Lung (tissue), 12 donors: ENCODE results near the gene EXOC4. TPM values are rescaled to one million over a fixed set of nuclear protein-coding genes. Genes with fewer than 3 reads are reported as not detected.

Source experiments
- ATAC-seq: fragments of 200-7000 bp; cut with Tn5 transposase; one replicate; pipeline ENCODE4 v1.9.1; 2020; ENCODE audit warnings: moderate number of reproducible peaks; ENCODE audit not compliant: insufficient read depth, low FRiP score
- DNase-seq, 3 donors: peaks; one replicate each; pipeline ENCODE4 v3.0.0-alpha.2; 2013 to 2017
- H3K27ac ChIP-seq, 2 donors: one replicate each; pipeline ENCODE4 v1.5.1; 2013; ENCODE audit warnings: mild to moderate bottlenecking in 2 of 2, moderate library complexity in 2 of 2, control low read depth in 1 of 2, inconsistent platforms in 1 of 2, low read depth in 1 of 2, low read length in 1 of 2
- H3K27me3 ChIP-seq, 3 donors: one replicate each; pipeline ENCODE4 v1.5.1; 2013; ENCODE audit warnings: low read length in 2 of 3; ENCODE audit not compliant: control insufficient read depth in 3 of 3, insufficient read depth in 3 of 3
- H3K36me3 ChIP-seq, 4 donors: one replicate each; pipeline ENCODE4 v1.5.1; 2013; ENCODE audit warnings: low read length in 4 of 4, mild to moderate bottlenecking in 1 of 4, moderate library complexity in 1 of 4; ENCODE audit not compliant: control insufficient read depth in 4 of 4, insufficient read depth in 4 of 4
- H3K4me1 ChIP-seq, 5 donors: one replicate each; pipeline ENCODE4 v1.5.1; 2013; ENCODE audit warnings: low read length in 5 of 5, mild to moderate bottlenecking in 2 of 5, moderate library complexity in 1 of 5; ENCODE audit not compliant: control insufficient read depth in 5 of 5, insufficient read depth in 5 of 5
- H3K4me3 ChIP-seq: one replicate; pipeline ENCODE4 v1.5.1; 2013; ENCODE audit warnings: mild to moderate bottlenecking, control low read depth, moderate library complexity
- H3K9ac ChIP-seq, 2 donors: one replicate each; pipeline ENCODE4 v1.5.1; 2013; ENCODE audit warnings: low read length in 2 of 2, control low read depth in 1 of 2; ENCODE audit not compliant: insufficient read depth in 1 of 2
- H3K9me3 ChIP-seq, 4 donors: one replicate each; pipeline ENCODE4 v1.5.1; 2013; ENCODE audit warnings: low read length in 3 of 4, mild to moderate bottlenecking in 1 of 4, moderate library complexity in 1 of 4; ENCODE audit not compliant: control insufficient read depth in 4 of 4, insufficient read depth in 3 of 4
- WGBS, 2 donors: extraction: QIAGEN DNeasy Blood & Tissue Kit; methylation state at CpG; one replicate each; pipeline ENCODE4 v1.1.7; 2013; 5-methylcytosine and 5-hydroxymethylcytosine counted together
- polyA plus RNA-seq, 2 donors: library from polyadenylated mRNA; stranded (reverse); fragments of 200-250 nt; gene quantifications; one replicate each; pipeline ENCODE4 v1.2.1, GENCODE V29; 2013
- total RNA-seq, 2 donors: library from RNA; depleted of rRNA in 1 of 2; stranded (reverse); fragments of >200 nt in 1 of 2; gene quantifications; one replicate each; pipeline ENCODE4 v1.2.1, GENCODE V29; 2014 to 2021
- TF ChIP-seq, protein P1 (sequence below): IDR thresholded peaks from 2 replicates; pipeline ENCODE4 v1.5.1; 2012; ENCODE audit warnings: mild to moderate bottlenecking; ENCODE audit errors: control extremely low read depth, extremely low read depth
- donor health status: control.
- donor health status: control.
- donor health status: Bipolar disorder and iron deficiency.
- donor health status: healthy.
- donor health status: DM: yes; HTN: yes; CAD: no.

EXOC4 gene
- total and polyA plus RNA-seq, 4 donors, result 10.3 to 232 (median 47.4) TPM

DNA sequence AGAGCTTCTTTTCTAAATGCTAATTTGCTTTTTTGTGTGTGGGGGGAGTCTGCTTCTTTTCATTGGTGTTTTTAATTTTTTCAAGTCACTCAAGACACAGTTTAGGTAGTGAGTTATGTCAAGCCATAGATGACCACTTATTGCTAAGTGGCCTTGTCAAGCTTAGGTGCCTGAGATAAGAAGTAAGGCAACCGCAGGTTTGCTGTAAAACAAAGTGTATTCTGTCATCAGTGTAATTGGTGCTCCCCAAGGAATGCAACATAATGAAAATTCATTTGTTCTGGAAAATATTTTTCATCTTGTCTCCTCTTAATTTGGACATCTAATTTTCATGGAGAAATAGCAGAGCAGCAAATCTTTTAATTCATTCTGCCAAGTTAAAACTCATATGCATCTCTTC lies 249.6 kb downstream of the EXOC4 start:
- ATAC-seq (no peak), DNase-seq (peak in 2 of 3 donors; percentile 2 to 32)
- H3K36me3 ChIP-seq, result no peaks in the 10 kb centered on the region
- WGBS, 2 donors, result 71 to 82% methylated on average over 1 of the region's 1 CpG
- H3K4me3 ChIP-seq, result no peak overlapping the region
- H3K9ac ChIP-seq, result no peak overlapping the region
- H3K27me3 ChIP-seq, result no peaks in the 10 kb centered on the region
- peaks cover 0 to 8% (median 7%) of the 10 kb centered on the region in 5 donors for H3K4me1 ChIP-seq
- no peak overlapping the region for H3K27ac ChIP-seq
- TF ChIP-seq, protein P1, sequence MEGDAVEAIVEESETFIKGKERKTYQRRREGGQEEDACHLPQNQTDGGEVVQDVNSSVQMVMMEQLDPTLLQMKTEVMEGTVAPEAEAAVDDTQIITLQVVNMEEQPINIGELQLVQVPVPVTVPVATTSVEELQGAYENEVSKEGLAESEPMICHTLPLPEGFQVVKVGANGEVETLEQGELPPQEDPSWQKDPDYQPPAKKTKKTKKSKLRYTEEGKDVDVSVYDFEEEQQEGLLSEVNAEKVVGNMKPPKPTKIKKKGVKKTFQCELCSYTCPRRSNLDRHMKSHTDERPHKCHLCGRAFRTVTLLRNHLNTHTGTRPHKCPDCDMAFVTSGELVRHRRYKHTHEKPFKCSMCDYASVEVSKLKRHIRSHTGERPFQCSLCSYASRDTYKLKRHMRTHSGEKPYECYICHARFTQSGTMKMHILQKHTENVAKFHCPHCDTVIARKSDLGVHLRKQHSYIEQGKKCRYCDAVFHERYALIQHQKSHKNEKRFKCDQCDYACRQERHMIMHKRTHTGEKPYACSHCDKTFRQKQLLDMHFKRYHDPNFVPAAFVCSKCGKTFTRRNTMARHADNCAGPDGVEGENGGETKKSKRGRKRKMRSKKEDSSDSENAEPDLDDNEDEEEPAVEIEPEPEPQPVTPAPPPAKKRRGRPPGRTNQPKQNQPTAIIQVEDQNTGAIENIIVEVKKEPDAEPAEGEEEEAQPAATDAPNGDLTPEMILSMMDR, result no peak
- H3K9me3 ChIP-seq, result no peaks in the 10 kb centered on the region

DNA sequence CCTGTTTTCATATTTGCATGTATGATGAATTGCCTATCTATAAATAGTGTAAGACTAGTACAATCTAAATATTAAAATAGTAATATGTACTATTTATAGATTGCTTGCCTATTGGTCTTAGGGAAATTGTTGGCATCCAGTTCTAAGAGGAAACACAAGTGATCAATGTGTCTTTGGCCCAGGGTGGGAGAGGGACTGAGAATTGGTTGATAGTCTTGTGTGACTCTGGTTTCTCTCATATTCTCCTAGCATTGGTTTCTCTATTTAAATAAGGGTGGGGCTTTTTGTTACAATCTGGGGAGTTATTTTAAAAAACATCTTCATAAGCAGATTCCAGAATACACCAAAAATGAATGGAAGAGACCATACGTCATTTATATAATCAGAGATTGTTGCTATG lies 250.1 kb downstream of the EXOC4 start:
- H3K4me1 ChIP-seq, result peaks cover 0 to 8% (median 7%) of the 10 kb centered on the region in 5 donors
- no peaks in the 10 kb centered on the region for H3K36me3 ChIP-seq
- no peak overlapping the region for H3K9ac ChIP-seq
- no peak for DNase-seq
- WGBS, 2 donors, result 94% methylated on average over 1 of the region's 1 CpG
- ATAC-seq, result no peak
- H3K27me3 ChIP-seq, result no peaks in the 10 kb centered on the region
- no peak overlapping the region for H3K4me3 ChIP-seq
- TF ChIP-seq, protein P1, result no peak
- H3K27ac ChIP-seq, result no peak overlapping the region
- H3K9me3 ChIP-seq, result no peaks in the 10 kb centered on the region

DNA sequence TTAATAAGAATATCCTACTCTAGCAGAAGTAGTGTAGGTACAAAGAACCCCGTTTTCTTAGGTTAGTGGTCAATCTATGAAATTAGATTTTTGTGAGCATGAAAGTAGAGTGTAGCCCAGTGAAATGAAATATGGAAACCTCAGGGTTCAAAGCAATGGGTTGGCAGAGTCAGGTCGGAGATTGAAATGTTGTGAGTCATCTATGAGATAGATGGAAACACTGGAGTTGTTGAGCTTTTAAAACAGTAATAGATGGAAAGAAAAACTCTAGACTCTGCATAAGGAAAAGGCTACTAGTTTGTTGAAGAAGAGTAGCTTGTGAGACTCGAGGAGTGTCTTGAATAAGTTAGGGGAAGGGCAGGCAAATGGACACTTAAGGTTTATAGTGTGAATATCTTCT lies 251.9 kb downstream of the EXOC4 start:
- Histone ChIP-seq H3K27ac (no peak overlapping the region), H3K27me3 (no peaks in the 10 kb centered on the region), H3K4me1 (peaks cover 0 to 8% (median 7%) of the 10 kb centered on the region in 5 donors), H3K9me3 (no peaks in the 10 kb centered on the region), H3K4me3 (no peak overlapping the region), H3K9ac (no peak overlapping the region), H3K36me3 (no peaks in the 10 kb centered on the region)
- no peak for DNase-seq
- TF ChIP-seq, protein P1, result no peak
- ATAC-seq, result no peak
- WGBS, 2 donors, result 94 to 98% methylated on average over 3 of the region's 3 CpGs

DNA sequence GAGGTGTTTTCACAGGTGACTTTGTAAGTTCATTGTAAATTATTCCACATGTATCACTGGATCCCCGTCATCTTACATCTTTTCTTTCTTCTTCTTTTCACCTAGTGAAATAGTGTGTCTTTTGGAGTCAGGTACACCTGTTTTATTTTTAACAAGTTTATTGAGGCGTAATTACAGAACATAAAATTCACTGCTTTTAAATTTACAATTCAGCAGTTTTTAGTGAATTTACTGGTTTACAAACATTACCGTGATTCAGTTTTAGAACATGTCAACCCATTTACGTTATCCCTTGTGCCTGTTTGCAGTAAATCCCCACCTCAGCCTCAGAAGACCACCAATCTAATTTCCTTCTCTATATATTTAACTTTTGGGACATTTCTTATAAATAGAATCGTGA lies 256.9 kb downstream of the EXOC4 start:
- ATAC-seq, result no peak
- 97 to 98% methylated on average over 5 of the region's 5 CpGs for WGBS, 2 donors

More for the DNA sequence above, 256.9 kb downstream of the EXOC4 start:
- DNase-seq, result no peak
- TF ChIP-seq, protein P1, result no peak
- Histone ChIP-seq H3K4me1 (no peaks in the 10 kb centered on the region), H3K9ac (no peak overlapping the region), H3K27ac (no peak overlapping the region), H3K4me3 (no peak overlapping the region), H3K27me3 (no peaks in the 10 kb centered on the region), H3K9me3 (no peaks in the 10 kb centered on the region), H3K36me3 (no peaks in the 10 kb centered on the region)
